H1 (cell line): ENCODE data around the gene TMEM14C. TPM values are rescaled to one million over a fixed set of nuclear protein-coding genes. Genes with fewer than 3 reads are reported as not detected.

Source experiments
- CTCF ChIA-PET: fragments of 300-600 bp; sonication (Branson Sonifier 250); formaldehyde crosslinking; loops from one replicate; lab custom pipeline; 2021; ENCODE audit not compliant: partially characterized antibody; lab: Charles Lee
- POLR2A ChIA-PET: fragments of 300-600 bp; sonication (Branson Sonifier 250); formaldehyde crosslinking; loops from one replicate; lab custom pipeline; 2021; ENCODE audit warnings: inconsistent platforms; ENCODE audit not compliant: partially characterized antibody; lab: Charles Lee
- DNase-seq, 2 experiments: peaks; one replicate each; pipeline versions ENCODE4 v3.0.0 to v3.0.0-alpha.2; 2010 to 2022; ENCODE audit warnings: low spot score in 2 of 2, low read depth in 1 of 2, mixed read lengths in 1 of 2
- FAIRE-seq: peaks from 2 replicates; lab custom pipeline; 2011; peaks lifted over from hg19 to GRCh38; lab: Jason Lieb, UNC
- H2AFZ ChIP-seq: 2 replicates; pipeline ENCODE4 v1.8.1; 2012; ENCODE audit warnings: low read length, inconsistent platforms
- H2AK5ac ChIP-seq: 2 replicates; pipeline ENCODE4 v1.6.1; 2013; ENCODE audit warnings: low read depth, low read length
- H2BK120ac ChIP-seq: replicated peaks from 2 replicates; pipeline ENCODE3; 2013; ENCODE audit warnings: low read depth, low read length, inconsistent platforms
- H2BK12ac ChIP-seq: 2 replicates; pipeline ENCODE4 v1.6.1; 2013; ENCODE audit warnings: low read depth, low read length
- H2BK15ac ChIP-seq: 2 replicates; pipeline ENCODE4 v1.6.1; 2013; ENCODE audit warnings: low read length
- H2BK20ac ChIP-seq: 2 replicates; pipeline ENCODE4 v1.6.1; 2013; ENCODE audit warnings: low read length
- H2BK5ac ChIP-seq: 2 replicates; pipeline ENCODE4 v1.6.1; 2013; ENCODE audit warnings: low read depth, low read length
- H3K14ac ChIP-seq: 2 replicates; pipeline ENCODE4 v1.6.1; 2013; ENCODE audit warnings: inconsistent platforms; ENCODE audit not compliant: insufficient read length
- H3K18ac ChIP-seq: 2 replicates; pipeline ENCODE4 v1.6.1; 2013; ENCODE audit warnings: low read length; ENCODE audit errors: extremely low read depth
- H3K23ac ChIP-seq: 2 replicates; pipeline ENCODE4 v1.6.1; 2013; ENCODE audit warnings: inconsistent platforms; ENCODE audit not compliant: insufficient read length
- H3K23me2 ChIP-seq: 2 replicates; pipeline ENCODE4 v1.6.1; 2013; ENCODE audit warnings: low read depth, low read length
- H3K27ac ChIP-seq: 2 replicates; pipeline ENCODE4 v1.6.1; 2011; ENCODE audit warnings: low read depth, low read length, inconsistent platforms
- H3K27me3 ChIP-seq, 4 experiments: replicated peaks in 1 of 4; 1 replicate in 1 of 4; 2 replicates in 3 of 4; pipeline versions ENCODE4 v1.6.1 to v1.8.1; 2011 to 2013; ENCODE audit warnings: low read length in 3 of 4, mild to moderate bottlenecking in 3 of 4, inconsistent platforms in 2 of 4, mixed read lengths in 2 of 4, moderate library complexity in 1 of 4; ENCODE audit not compliant: control insufficient read depth in 3 of 4, insufficient read depth in 3 of 4; ENCODE audit errors: extremely low read depth in 1 of 4
- H3K36me3 ChIP-seq, 4 experiments: 2 replicates each; pipeline versions ENCODE4 v1.6.1 to v1.8.1; 2011 to 2013; ENCODE audit warnings: mild to moderate bottlenecking in 4 of 4, low read length in 3 of 4, moderate library complexity in 2 of 4, control low read depth in 1 of 4, inconsistent platforms in 1 of 4; ENCODE audit not compliant: insufficient read depth in 4 of 4, control insufficient read depth in 2 of 4
- H3K4ac ChIP-seq: replicated peaks from 2 replicates; pipeline ENCODE3; 2013; ENCODE audit warnings: low read length, low read depth, mixed read lengths, inconsistent platforms; ENCODE audit not compliant: insufficient read length
- H3K4me1 ChIP-seq, 4 experiments: replicated peaks in 1 of 4; 1 replicate in 1 of 4; 2 replicates in 3 of 4; pipeline versions ENCODE4 v1.6.1 to v1.8.1; 2011 to 2013; ENCODE audit warnings: low read length in 3 of 4, inconsistent platforms in 2 of 4, mixed read lengths in 1 of 4; ENCODE audit not compliant: insufficient read depth in 4 of 4, control insufficient read depth in 3 of 4
- H3K4me2 ChIP-seq, 2 experiments: 2 replicates each; pipeline versions ENCODE4 v1.6.1 to v1.8.1; 2011 to 2013; ENCODE audit warnings: low read depth in 2 of 2, low read length in 2 of 2, control low read depth in 1 of 2, inconsistent platforms in 1 of 2, mild to moderate bottlenecking in 1 of 2; ENCODE audit not compliant: insufficient read depth in 1 of 2
- H3K4me3 ChIP-seq, 4 experiments: fragments of 200-600, 300-600 bp in 1 of 4; sonication (generic), shearing (Covaris generic), sonication (Bioruptor Twin) in 1 of 4; 2 replicates each; pipeline versions ENCODE4 v1.5.1 to v1.8.1; 2011 to 2016; ENCODE audit warnings: low read length in 4 of 4, low read depth in 3 of 4, control low read depth in 2 of 4, inconsistent platforms in 2 of 4, mild to moderate bottlenecking in 2 of 4, mixed read lengths in 1 of 4, moderate library complexity in 1 of 4; ENCODE audit not compliant: insufficient read depth in 2 of 4; ENCODE audit errors: extremely low read depth in 1 of 4
- H3K56ac ChIP-seq: replicated peaks from 2 replicates; pipeline ENCODE3; 2013; ENCODE audit warnings: low read depth, mild to moderate bottlenecking, mixed read lengths, low read length, inconsistent platforms; ENCODE audit not compliant: insufficient read length
- H3K79me1 ChIP-seq: 2 replicates; pipeline ENCODE4 v1.6.1; 2013; ENCODE audit warnings: low read depth, low read length, control low read depth
- H3K79me2 ChIP-seq, 2 experiments: 2 replicates each; pipeline versions ENCODE4 v1.6.1 to v1.8.1; 2012 to 2013; ENCODE audit warnings: low read length in 2 of 2, mild to moderate bottlenecking in 2 of 2, inconsistent platforms in 1 of 2; ENCODE audit not compliant: insufficient read depth in 2 of 2, control insufficient read depth in 1 of 2
- H3K9ac ChIP-seq, 4 experiments: replicated peaks in 1 of 4; 1 replicate in 1 of 4; 2 replicates in 3 of 4; pipeline versions ENCODE4 v1.6.1 to v1.8.1; 2011 to 2013; ENCODE audit warnings: low read depth in 3 of 4, low read length in 3 of 4, control low read depth in 2 of 4, mild to moderate bottlenecking in 2 of 4, moderate library complexity in 2 of 4, inconsistent platforms in 1 of 4; ENCODE audit errors: extremely low read depth in 1 of 4
- H3K9me3 ChIP-seq, 2 experiments: 2 replicates each; pipeline versions ENCODE4 v1.6.1 to v1.8.1; 2012 to 2013; ENCODE audit warnings: mild to moderate bottlenecking in 2 of 2, moderate library complexity in 2 of 2, control low read depth in 1 of 2, inconsistent platforms in 1 of 2, low read depth in 1 of 2, low read length in 1 of 2, mixed read lengths in 1 of 2; ENCODE audit not compliant: insufficient read depth in 2 of 2
- H4K20me1 ChIP-seq, 2 experiments: replicated peaks in 1 of 2; 2 replicates each; pipeline versions ENCODE3 to v1.8.1; 2011 to 2013; ENCODE audit warnings: inconsistent platforms in 2 of 2, low read length in 2 of 2, mild to moderate bottlenecking in 1 of 2; ENCODE audit not compliant: insufficient read depth in 2 of 2, control insufficient read depth in 1 of 2
- H4K5ac ChIP-seq: 2 replicates; pipeline ENCODE4 v1.6.1; 2013; ENCODE audit warnings: low read length, low read depth, mixed read lengths, inconsistent platforms; ENCODE audit not compliant: insufficient read length
- H4K8ac ChIP-seq: 2 replicates; pipeline ENCODE4 v1.8.0; 2013; ENCODE audit warnings: mild to moderate bottlenecking, moderate library complexity, low read length, inconsistent platforms; ENCODE audit not compliant: insufficient read depth; ENCODE audit errors: extremely low read depth
- H4K91ac ChIP-seq: replicated peaks from 2 replicates; pipeline ENCODE3; 2013; ENCODE audit warnings: low read length, mixed read lengths, inconsistent platforms; ENCODE audit not compliant: insufficient read length
- ASH2L ChIP-seq: fragments of 200-600, 300-600 bp; sonication (generic); IDR thresholded peaks from one replicate; pipeline ENCODE4 v1.7.1; 2017; ENCODE audit warnings: low read length
- CBX5 ChIP-seq: fragments of 300-800, 300-1000 bp; sonication (generic); IDR thresholded peaks from 2 replicates; pipeline ENCODE4 v1.7.1; 2016; ENCODE audit warnings: antibody characterized with exemption, low read length, low read depth
- EP300 ChIP-seq, 2 experiments: IDR thresholded peaks; 1 replicate in 1 of 2; 2 replicates in 1 of 2; pipeline ENCODE4 v1.6.1; 2011 to 2012; ENCODE audit warnings: low read depth in 2 of 2, low read length in 2 of 2, mild to moderate bottlenecking in 2 of 2, borderline replicate concordance in 1 of 2, inconsistent platforms in 1 of 2, moderate library complexity in 1 of 2
- HDAC2 ChIP-seq, 2 experiments: fragments of 300-600 bp in 1 of 2; sonication (generic) in 1 of 2; IDR thresholded peaks; 2 replicates each; pipeline ENCODE4 v1.6.1; 2011 to 2012; ENCODE audit warnings: low read depth in 2 of 2, low read length in 2 of 2, mild to moderate bottlenecking in 2 of 2, moderate library complexity in 2 of 2, borderline replicate concordance in 1 of 2, inconsistent platforms in 1 of 2
- KDM4A ChIP-seq: IDR thresholded peaks from one replicate; pipeline ENCODE4 v1.7.1; 2012; ENCODE audit warnings: low read depth, mild to moderate bottlenecking, moderate library complexity, low read length, inconsistent platforms; ENCODE audit not compliant: severe bottlenecking
- NANOG ChIP-seq: IDR thresholded peaks from 2 replicates; pipeline ENCODE4 v1.6.1; 2011; ENCODE audit warnings: low read length, low read depth, mild to moderate bottlenecking, inconsistent platforms; ENCODE audit not compliant: insufficient read depth, poor library complexity, severe bottlenecking
- PHF8 ChIP-seq: fragments of 200-600 bp; sonication (generic); conservative IDR thresholded peaks from 2 replicates; pipeline ENCODE4 v1.7.1; 2012; ENCODE audit warnings: low read depth, mild to moderate bottlenecking, inconsistent platforms, low read length, moderate library complexity
- RFX5 ChIP-seq: IDR thresholded peaks from 2 replicates; pipeline ENCODE4 v1.6.1; 2011; ENCODE audit warnings: low read depth, low read length, improper control_type of control experiment, borderline replicate concordance
- RXRA ChIP-seq: IDR thresholded peaks from 2 replicates; pipeline ENCODE4 v1.6.1; 2011; ENCODE audit warnings: low read depth, mild to moderate bottlenecking, low read length, moderate library complexity; ENCODE audit not compliant: insufficient read depth
- SP1 ChIP-seq: IDR thresholded peaks from 2 replicates; pipeline ENCODE4 v1.6.1; 2011; ENCODE audit warnings: low read depth, low read length
- SP2 ChIP-seq: IDR thresholded peaks from 2 replicates; pipeline ENCODE4 v1.6.1; 2012; ENCODE audit warnings: mild to moderate bottlenecking, low read length, inconsistent platforms
- SRF ChIP-seq: IDR thresholded peaks from 2 replicates; pipeline ENCODE4 v1.6.1; 2011; ENCODE audit warnings: mild to moderate bottlenecking, low read depth, low read length, moderate library complexity
- SUZ12 ChIP-seq: fragments of 200-600 bp; sonication (generic); IDR thresholded peaks from 2 replicates; pipeline ENCODE4 v1.6.1; 2012; ENCODE audit warnings: mild to moderate bottlenecking, inconsistent platforms, low read length, moderate library complexity, mixed read lengths
- ZNF274 ChIP-seq: IDR thresholded peaks from 2 replicates; pipeline ENCODE4 v1.7.0; 2012; ENCODE audit warnings: low read length, borderline replicate concordance; ENCODE audit errors: extremely low read depth
- WGBS, 2 experiments: shearing (Covaris generic) in 1 of 2; methylation state at CpG; one replicate each; pipeline versions ENCODE4 v1.1.6 to v1.1.7; 2013 to 2015; ENCODE audit warnings: low lambda C conversion rate in 2 of 2, mixed read lengths in 2 of 2, inconsistent platforms in 1 of 2, low coverage in 1 of 2, missing lambda C conversion rate in 1 of 2; ENCODE audit not compliant: insufficient replicate concordance in 2 of 2, insufficient coverage in 1 of 2, insufficient read length in 1 of 2; ENCODE audit errors: extremely low coverage in 1 of 2, missing lambda C conversion rate in 1 of 2; 5-methylcytosine and 5-hydroxymethylcytosine counted together
- polyA plus RNA-seq, 7 experiments: library from polyadenylated mRNA; depleted of rRNA in 3 of 7; stranded (reverse) in 5 of 7; unstranded in 2 of 7; fragments of >200 nt in 5 of 7; fragments of 200-250 nt in 2 of 7; gene quantifications; 1 replicate in 5 of 7; 2 replicates in 1 of 7; 4 replicates in 1 of 7; pipeline versions ENCODE4 v1.2.1 to v1.2.3, GENCODE V29; 2011 to 2013; ENCODE audit warnings: missing spikeins in 2 of 7, mixed read lengths in 2 of 7
- total RNA-seq: library from RNA; stranded (reverse); fragmentation: NEBNext Ultra II Directional; extraction: Animal tissue kit (Norgen Biotek cat#: 25700); gene quantifications from 2 replicates; pipeline ENCODE4 v1.2.1, GENCODE V29; 2021

Gene TMEM14C
- total and polyA plus RNA-seq, 2 of the 8 experiments (the other 6 are each of a cell fraction or from before 2014, with no cell fraction given) = 116 to 157 TPM

DNA sequence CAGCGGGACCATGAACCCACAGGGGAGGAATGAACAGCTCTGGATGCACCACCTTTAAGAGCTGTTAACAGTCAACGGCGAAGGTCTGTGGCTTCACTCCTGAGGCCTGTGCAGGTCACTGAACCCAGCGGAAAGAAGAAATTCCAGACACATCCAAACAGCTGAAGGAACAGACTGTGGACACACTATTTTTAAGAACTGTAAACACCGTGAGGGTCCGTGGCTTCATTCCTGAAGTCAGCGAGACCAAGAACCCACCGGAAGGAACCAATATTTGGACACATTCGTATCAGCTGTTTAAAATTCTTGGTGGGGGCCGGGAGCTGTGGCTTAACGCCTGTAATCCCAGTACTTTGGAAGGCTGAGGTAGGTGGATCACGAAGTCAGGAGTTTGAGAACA is 19.4 kb downstream of the TMEM14C start:
- H2BK15ac ChIP-seq = no peak overlapping the region
- no peak overlapping the region for H3K18ac ChIP-seq
- no peak overlapping the region for H3K23ac ChIP-seq
- no peaks in the 10 kb centered on the region for H3K9me3 ChIP-seq
- H3K56ac ChIP-seq = no peak overlapping the region
- WGBS, 2 experiments = 93% methylated on average over 12 of the region's 12 CpGs; no CpG with 5 or more reads in 1 of the 2 experiments
- H4K91ac ChIP-seq = no peak overlapping the region
- DNase-seq = no peak
- H3K27me3 ChIP-seq = no peaks in the 10 kb centered on the region; a peak in 1 of 7 replicates
- H2BK5ac ChIP-seq = no peak overlapping the region
- no peak overlapping the region for H3K27ac ChIP-seq
- H2BK120ac ChIP-seq = no peak overlapping the region
- H3K36me3 ChIP-seq = peaks cover 0 to 3% (median 0%) of the 10 kb centered on the region in 4 experiments; a peak in 1 of 8 replicates
- no peak overlapping the region for H2BK20ac ChIP-seq
- no peak overlapping the region for H3K4me3 ChIP-seq
- H4K8ac ChIP-seq = no peak overlapping the region
- no peak overlapping the region for H4K5ac ChIP-seq
- ChIA-PET POLR2A (interaction anchor here (1.1 to 2.9 kb wide), 2 partner anchors 9 to 21 kb away, joined by 3 to 15 read pairs; no protein-coding TSS in a partner anchor), CTCF (interaction anchor here (1.0 to 1.8 kb wide), 6 partner anchors 10 to 328 kb away, joined by 3 to 9 read pairs (median 4); partner anchors contain the start of gene TFAP2A)
- H3K4me2 ChIP-seq = no peak overlapping the region
- H2BK12ac ChIP-seq = no peak overlapping the region
- no peak for FAIRE-seq
- H3K4ac ChIP-seq = no peak overlapping the region
- H2AK5ac ChIP-seq = no peak overlapping the region
- H3K9ac ChIP-seq = no peak overlapping the region
- H3K79me2 ChIP-seq = no peaks in the 10 kb centered on the region
- no peak overlapping the region for H2AFZ ChIP-seq
- no peaks in the 10 kb centered on the region for H3K79me1 ChIP-seq
- no peaks in the 10 kb centered on the region; a peak in 1 of 7 replicates for H3K4me1 ChIP-seq
- H3K23me2 ChIP-seq = peaks cover 4% of the 10 kb centered on the region; the same call in 1 of the 2 replicates
- H3K14ac ChIP-seq = no peak overlapping the region
- no peaks in the 10 kb centered on the region for H4K20me1 ChIP-seq
- TF ChIP-seq ASH2L = no peak
- no peak for TF ChIP-seq ZNF274
- TF ChIP-seq SP1 = no peak
- TF ChIP-seq CBX5 = no peak
- TF ChIP-seq HDAC2 (IDR thresholded peaks at IDR 0.05; ENCODE audit: borderline replicate concordance in 1 of 2, low read depth in 2 of 2, low read length in 2 of 2) = no peak
- no peak for TF ChIP-seq KDM4A
- no peak for TF ChIP-seq RFX5
- TF ChIP-seq NANOG = no peak
- no peak for TF ChIP-seq SUZ12
- no peak for TF ChIP-seq SP2
- TF ChIP-seq RXRA = no peak
- no peak for TF ChIP-seq PHF8
- no peak for TF ChIP-seq EP300 (IDR thresholded peaks at IDR 0.05; ENCODE audit: borderline replicate concordance in 1 of 2, low read depth in 2 of 2, low read length in 2 of 2)
- no peak for TF ChIP-seq SRF
